Raji (cell line): ENCODE measurements around the gene PPM1F.

Source experiments
- POLR2A ChIP-seq: IDR thresholded peaks from 2 replicates; pipeline ENCODE4 v1.6.1; 2011; ENCODE audit warnings: low read depth, low read length, control low read depth; ENCODE audit not compliant: insufficient read depth

The PPM1F gene

DNA sequence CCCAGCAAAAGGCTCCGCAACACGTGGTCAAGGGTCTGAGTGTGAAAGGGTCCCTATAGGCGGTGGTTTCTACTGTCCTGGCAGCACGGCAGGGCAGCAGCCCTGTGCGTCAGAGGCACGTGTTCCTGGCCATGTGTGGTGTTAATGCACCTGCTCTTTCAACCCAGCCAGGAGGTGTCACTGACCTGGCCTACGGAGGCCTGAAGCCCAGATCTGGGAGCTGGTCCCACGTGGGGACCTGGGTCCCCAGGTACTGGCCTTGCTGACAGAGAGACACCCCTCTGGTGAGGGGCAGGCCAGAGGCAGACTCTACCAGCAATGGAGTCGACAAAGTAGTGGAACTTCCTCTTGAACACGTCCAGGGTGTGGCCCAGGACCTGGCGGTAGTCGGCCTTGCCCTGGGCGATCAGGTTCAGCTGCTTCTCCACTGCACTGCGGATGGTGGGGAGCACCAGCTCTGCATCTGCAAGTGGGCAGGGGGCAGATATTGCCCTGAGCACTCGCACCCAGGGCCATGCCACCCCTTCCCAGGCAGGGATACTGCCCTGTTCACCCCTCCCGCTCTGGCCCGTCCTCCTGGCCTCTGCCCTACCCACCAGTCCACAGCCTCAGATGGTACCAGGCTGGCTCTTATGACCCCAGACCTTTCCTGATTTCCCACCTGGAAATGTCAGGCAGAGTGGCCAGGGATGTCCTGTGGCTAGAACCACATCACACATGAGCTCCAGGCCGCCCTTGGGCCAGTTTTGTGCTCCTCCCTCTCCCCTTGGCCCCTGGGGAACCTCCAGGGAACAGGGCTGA is 6.8 kb upstream of the PPM1F start:
- no peak for TF ChIP-seq POLR2A

DNA sequence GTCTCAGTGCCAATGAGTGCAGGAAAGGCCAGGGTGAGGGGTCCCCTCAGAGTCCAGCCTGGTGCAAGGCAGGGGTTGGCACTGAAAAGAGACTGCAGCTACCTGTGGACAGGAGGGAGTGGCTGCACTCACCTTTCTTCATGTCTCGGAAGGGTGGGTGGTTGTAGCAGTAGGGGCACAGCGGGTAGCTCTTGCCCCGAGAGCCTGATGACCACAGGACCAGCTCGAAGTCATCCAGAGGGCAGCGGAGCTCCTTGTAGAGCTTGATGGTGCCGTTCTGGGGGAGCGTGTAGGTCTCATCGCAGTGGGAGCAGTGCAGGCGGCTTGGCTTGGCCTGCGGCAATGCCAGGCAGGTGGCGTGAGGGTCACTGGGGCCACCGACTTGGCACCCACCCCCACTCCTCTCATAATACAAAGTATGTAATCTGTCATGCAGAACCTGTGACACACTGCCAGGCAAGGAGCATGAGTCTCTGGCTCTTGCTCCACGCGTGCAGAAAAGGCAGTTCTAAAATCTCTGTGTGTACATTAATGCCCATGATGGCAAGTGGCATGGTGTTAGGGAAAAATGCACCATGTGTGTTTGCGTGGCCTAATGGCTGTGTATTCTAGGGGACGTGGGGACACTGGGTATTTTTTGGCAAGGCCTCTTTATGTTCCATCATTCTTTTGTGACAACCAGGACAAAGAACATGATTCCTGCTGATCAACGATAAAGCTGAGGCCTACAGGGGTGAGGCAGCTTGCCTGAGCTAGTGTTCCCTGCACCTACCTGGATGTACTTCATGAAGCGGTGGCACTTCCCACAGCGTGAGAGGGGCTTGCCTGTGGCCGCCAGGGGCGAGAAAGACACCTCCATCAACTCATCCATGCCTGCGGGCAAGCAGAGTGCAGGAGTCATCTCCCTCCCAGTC is 6.0 kb upstream of the PPM1F start:
- TF ChIP-seq POLR2A, result no peak

DNA sequence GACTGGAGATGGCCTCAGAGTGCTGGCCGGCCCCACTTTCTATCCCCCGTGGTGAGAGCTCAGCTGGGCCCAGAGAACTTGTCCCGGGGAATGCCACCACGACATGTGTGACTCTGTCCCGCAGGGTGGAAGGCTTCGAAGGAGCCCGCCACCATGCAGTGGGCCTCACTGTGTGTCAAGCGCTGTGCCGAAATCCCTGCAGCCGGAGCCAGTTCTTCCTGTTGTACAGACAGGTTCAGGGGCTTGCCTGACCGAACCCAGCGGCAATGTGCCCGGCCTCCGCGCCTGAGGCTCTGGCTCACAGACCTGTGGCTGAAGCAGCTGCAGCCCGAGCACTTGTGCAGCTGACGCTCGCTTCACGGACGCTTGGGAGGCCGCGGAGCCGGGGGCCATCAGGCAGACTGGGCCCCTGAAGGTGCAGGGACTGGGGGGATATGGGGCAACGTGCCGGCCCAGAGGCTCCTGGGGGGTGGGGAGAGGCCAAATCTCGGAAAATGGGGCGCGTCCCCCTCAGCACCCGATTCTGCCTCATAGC is 650 bp downstream of the PPM1F start:
- TF ChIP-seq POLR2A, result no peak

DNA sequence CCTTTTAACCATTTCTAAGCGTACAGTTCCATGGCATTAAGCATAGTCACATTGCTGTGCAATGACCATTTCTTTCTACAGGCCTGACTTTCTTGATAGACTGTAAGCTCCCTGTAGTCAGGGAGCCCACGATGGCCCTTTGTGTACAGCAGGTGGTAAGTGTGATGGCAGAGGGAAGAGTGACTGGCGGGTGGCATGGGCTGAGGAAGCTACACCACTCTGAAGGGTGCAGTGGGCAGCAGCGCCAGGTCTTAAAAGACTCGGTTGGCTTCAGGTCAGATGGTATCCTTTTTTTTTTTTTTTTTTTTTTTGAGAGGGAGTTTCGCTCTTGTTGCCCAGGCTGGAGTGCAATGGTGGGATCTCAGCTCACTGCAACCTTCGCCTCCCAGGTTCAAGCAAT is 1.6 kb downstream of the PPM1F start:
- TF ChIP-seq POLR2A, result no peak

DNA sequence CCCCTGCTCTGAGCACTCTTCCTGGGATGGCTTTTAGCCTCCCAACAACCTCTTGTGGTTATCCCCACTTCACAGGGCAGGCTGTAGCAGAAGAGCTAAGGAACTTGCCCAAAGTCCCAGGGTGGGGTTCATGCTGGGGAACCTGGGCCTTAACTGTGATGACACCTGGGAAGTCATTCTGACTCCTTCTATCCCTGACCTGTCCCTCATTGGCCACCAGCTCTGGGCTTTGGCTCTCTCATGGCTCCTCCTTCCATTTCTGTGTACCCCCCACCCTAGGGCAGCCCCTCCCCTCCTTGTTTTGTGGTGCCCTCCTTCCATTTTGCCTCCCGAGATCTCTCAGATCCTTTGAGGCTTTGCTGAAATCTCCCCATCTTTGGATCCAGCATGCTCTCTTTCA is 2.7 kb downstream of the PPM1F start:
- no peak for TF ChIP-seq POLR2A

DNA sequence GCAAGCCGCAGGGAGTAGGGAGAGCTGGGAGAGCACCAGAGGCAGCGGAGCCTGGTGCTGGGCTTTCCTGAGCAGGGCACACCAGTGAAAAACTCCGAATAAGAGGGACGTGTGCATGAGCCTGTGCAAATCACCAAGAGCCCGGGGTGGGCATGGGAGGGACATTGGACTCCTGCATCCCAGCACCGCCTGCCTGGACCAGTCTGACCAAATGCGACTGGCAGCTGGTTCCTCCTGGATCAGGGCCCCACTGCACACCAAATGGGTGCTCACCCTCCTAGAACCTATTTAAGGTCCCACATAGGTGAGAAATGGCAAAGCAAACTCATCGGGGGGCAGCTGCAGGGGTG is 3.1 kb downstream of the PPM1F start:
- TF ChIP-seq POLR2A, result no peak

DNA sequence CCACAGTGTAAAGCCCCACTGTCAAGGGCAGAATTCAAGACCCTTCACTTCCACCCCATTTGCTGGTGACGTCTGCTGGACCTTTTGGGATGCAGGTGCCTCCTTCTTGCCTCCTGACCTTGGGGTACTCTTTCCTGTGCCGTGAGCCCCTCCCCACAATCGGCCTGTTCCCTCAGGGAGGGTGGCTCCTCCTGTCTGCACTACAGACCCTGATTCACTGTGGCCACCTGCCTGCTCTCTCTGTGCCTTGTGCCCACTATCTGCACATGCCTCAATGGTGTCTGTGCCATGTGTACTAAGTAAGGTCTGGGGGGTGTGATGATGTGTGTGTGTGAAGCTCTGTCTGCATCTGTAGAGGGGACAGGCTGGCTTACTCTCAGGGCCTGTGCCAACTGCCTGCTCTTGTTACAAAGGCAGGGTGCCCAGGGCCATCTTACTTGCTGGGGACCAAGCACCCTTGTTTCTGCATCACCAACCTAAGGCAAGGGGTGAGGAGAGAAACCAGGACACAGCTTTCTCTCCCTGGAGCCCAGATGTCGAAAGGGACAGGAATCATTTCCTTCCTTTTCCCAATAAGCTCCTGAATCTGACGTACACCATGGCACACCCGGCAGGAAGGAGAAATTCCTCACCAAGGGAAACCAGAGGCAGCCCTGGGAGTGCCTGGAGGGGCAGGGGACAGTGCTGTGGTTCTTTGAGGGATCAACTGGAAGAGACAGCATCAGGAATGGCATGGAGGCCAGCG is 3.7 kb downstream of the PPM1F start:
- no peak for TF ChIP-seq POLR2A

DNA sequence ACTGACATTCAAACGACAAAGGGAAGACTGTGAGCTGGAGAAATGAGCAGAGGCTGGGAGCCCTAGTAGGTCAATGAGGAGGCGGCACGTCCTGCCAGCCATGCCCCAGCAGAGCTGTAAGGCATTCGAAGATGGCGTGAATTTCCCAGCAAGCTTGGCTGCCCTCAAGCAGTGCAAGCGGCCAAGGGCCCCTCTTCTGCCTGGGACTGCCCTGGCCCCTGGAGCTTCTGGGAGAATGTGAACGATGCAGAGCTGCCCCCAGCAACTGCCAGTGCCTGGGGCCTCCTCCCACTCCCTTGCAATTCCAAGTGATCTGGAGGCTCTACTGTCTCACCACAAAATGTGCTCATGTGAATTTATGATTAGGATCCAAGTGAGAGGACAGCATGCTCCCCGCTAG is 4.3 kb downstream of the PPM1F start:
- no peak for TF ChIP-seq POLR2A

DNA sequence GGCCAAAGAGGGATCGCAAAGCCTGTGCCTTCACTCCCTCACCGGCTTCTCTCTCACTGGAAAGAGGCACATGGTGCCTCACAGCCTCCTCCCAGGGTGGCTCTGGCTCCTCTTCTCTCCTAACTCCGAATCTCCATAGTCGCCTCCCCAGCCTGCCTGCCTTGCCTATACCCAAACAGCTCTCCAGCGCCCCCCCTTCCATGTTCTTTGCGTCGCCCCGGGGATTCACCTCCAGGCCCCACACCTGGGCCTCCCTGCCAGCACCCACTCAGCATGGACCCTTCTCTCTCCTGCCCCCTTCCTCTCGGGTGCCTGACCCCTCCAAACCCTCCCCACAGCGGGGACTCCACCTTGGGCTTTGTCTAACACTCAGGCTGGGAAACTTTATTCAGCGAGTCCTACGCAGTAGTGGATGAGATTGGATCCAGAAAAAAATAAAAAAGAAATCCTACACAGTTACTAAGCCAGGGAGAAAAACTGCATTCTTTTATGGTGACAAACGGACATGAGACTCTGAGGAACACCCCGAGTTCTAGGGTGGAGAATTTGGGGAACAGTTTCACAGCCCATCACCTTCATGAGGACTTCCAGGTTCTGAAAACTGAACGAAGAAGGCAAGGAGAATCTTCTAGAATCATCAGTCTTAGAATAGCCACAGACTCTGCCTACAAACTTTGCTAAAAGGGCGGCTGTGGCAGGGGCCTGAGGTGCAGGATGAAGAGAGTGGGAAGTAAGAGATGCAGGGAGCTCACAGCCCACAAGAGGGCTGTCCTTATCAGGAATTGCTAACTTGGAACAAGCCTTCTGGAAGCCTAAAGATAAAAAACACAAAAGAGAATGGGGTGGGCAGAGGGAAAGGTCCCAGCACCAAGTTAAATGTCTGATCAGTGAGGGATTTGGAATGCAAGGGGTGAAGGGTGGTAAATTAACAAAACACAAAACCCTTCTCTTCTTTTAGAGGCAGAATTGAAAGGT is 5.3 kb downstream of the PPM1F start:
- TF ChIP-seq POLR2A, result no peak

DNA sequence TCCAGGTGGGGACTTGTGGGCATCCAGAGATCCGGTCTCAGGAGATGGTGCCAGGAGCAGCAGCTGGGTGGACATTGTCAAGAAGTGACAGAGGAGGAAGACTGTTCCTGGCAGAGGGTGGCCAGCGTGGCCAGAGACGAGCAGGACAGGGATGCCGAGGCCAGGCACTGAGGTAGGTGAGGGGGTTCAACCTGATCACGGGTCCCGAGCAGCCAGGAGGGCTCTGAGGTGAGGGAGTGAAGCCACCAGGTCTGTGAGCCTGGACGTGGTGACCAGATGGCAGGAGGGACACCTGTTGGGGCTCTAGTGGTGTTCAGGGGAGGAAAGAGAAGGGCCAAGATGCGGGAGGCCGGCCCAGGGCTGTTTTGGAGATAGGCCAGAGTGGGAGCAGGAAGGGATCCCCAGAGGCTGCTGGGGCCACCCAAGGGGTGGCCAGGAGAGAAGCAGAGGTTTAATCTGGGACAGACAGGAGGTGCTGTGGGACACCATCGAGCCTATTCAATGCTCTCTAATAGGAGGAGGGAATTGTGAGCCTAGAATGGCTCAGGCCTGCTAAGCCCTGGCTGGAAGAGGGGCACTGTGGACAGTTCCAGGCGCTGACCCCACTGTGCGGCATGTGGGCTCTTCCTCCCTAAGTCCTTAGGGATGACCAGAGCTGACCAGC is 6.3 kb downstream of the PPM1F start:
- no peak for TF ChIP-seq POLR2A

DNA sequence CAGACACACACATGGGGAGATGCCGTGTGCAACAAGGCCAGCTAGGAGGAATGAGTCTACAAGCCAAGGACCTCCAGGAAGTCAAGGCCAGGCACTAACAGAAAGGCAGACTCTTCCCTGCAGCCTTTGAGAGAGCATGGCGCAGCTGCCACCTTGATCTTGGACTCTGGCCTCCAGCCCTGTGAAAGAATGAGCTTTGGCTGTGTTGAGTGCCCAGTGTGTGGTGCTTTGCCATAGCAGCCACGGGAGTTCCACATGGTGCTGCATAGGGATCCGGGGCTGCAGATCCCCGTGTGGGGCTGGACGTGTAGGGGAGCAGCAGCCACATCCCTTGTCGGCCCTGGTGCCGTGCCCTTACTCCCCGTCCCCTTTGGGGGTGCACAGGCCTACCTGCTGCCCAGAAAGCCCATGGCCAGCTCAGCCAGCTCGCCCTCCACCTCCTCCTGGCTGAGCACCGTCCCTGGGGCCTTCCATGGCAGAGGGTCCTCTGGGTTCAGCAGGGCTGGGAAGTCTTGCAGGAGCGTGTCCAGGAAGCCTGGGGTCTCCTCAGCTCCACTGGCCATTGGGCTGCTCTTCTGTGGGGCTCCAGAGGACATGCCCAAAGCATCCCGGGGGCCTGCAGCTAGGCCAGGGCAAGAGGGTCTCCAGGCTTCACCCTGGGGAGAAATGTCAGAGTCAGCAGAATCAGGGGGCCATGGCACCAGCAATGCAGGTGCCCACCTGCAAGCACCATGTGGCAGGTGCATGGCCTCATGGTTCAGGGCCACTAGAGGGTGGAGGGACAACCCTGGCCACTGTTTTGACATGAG is 7.0 kb downstream of the PPM1F start:
- TF ChIP-seq POLR2A, result no peak

DNA sequence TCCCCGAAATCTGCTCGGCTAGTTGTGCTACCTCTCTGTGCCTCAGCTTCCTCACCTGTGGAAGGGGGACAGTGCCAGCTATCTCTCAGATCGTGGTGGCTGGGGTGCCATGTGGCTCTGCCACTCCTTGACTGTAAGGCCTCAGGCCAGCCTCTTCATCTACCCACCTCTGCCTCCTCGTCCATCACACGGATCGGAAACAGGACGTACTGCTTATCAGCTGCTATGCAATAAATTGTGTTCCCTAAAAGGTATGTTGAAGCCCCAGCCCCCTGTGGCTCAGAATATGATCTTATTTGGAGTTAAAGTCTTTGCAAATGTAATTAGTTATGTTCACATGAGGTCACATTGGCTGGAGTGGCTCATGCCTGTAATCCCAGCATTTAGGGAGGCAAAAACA is 7.8 kb downstream of the PPM1F start:
- no peak for TF ChIP-seq POLR2A
